HG02970 (cell line): Measurements from ENCODE around the gene RPL18A.
A peak's percentile ranks its signal among the peaks of the same experiment; 100 is the strongest.

Source experiments
- ATAC-seq: cut with Tn5 transposase; IDR thresholded peaks from one replicate; pipeline ENCODE4 v1.9.1; 2021; ENCODE audit warnings: mild to moderate bottlenecking, moderate library complexity, moderate number of reproducible peaks; ENCODE audit not compliant: unreplicated experiment, low FRiP score

RPL18A gene

DNA sequence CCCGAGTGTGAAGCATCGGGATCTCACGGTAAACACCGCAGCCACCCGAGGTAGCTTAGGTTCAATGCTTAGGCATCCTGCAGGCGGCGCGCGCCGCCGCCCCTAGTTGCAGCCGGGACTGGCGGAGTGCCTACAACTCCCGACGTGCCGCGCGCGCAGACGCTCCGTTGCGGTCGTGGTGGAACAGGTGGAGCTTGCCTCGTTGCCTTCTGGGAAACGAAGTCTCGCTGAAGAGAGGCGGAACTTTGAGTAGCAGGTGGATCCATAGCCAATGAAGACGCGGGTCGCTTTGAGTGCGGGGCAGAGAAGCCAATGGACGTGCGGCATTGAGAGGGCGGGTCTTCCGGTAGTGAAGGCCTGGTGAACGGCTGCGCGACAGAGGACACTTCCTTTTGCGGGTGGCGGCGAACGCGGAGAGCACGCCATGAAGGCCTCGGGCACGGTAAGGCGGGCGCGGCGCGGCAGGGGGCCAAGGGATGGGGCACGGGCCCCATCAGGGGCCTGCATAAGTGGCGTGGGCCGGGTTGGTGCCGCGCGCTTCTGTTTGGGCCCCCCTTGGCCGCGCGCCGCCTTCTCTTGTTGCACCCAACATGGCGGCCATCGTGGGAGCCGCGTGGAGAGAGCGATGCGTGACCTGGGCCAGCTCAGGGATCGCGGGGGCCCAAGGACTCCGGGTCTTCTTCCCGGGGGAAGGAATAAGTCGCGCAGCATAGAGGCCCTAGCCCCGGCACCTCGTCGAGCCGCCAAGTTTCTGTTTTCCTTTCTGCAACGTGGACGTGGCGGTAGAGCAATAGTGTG lies at the start of gene RPL18A:
TSS of gene RPL18A (plus strand) at position 378 of the 798 bp plus-strand sequence. CDS start at position 425, 47 bp downstream.
- peak; percentile 96 for ATAC-seq

GRCh38 chr19:17811103-17811502 lies 48.6 kb upstream of the RPL18A start:
- no peak for ATAC-seq

- no peak for ATAC-seq
These were observed 48.0 kb upstream of the RPL18A start for GRCh38 chr19:17811681-17812080.

GRCh38 chr19:17812099-17812498 lies 47.6 kb upstream of the RPL18A start:
- no peak for ATAC-seq

DNA sequence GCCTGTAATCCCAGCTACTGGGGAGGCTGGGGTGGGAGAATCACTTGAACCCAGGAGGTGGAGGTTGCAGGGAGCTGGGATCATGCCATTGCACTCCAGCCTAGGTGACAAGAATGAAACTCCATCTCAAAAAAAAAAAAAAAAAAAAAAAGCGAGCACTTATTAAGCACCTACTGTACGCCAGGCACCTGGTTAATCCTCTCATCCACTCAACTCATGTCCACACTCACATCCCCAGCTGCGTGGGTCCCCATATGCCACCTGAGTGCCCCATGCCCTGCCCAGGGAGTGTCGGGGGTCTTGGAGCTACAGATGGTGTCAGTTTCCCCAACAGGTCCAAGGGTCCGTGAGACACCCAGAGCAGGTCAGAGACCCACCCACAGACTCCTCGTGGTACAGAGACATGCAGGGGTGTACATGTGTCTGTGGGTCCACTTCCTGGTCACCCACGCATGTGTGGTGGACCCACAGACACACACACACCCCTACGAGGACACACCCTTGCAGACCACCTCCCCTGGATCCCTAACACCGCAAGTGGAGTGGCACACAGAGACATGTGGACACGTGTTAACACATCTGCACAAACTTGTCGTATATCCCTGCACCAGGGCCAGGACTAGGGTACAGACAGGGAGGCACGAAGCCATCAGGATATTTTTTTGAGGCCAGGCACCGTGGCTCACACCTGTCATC lies 41.9 kb upstream of the RPL18A start:
- ATAC-seq, result no peak

GRCh38 chr19:17821190-17821589 lies 38.5 kb upstream of the RPL18A start, which contains the start of gene INSL3:
INSL3 (minus strand) TSS chr19:17821519; CDS start chr19:17821506, 13 bp downstream.
- no peak for ATAC-seq

GRCh38 chr19:17824339-17824738 lies 35.4 kb upstream of the RPL18A start:
- ATAC-seq, result no peak

DNA sequence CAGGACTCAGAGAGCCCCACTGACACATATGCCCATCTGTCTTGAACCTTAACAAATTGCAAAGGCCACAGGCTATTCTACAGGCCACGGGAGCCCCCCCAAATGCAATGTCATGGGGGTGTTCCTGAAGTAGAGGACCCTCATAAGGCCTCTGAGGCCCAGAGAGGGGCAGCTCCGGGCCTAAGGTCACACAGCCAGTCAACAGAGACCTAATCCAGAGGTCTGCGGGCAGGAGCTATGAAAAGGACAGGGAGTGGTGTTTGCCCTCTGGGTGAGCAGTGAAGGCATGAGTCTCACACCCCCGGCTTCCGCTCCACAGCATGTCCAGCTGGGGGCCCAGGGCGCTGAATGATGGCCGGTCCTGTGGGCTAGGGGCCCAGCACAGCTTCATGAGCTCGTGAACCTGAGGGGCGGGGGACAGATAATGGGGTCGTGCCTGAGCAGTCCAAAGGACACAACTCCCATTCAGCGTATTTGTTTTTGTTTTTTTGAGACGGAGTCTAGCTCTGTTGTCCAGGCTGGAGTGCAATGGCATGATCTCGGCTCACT lies 33.1 kb upstream of the RPL18A start:
- ATAC-seq, result no peak

DNA sequence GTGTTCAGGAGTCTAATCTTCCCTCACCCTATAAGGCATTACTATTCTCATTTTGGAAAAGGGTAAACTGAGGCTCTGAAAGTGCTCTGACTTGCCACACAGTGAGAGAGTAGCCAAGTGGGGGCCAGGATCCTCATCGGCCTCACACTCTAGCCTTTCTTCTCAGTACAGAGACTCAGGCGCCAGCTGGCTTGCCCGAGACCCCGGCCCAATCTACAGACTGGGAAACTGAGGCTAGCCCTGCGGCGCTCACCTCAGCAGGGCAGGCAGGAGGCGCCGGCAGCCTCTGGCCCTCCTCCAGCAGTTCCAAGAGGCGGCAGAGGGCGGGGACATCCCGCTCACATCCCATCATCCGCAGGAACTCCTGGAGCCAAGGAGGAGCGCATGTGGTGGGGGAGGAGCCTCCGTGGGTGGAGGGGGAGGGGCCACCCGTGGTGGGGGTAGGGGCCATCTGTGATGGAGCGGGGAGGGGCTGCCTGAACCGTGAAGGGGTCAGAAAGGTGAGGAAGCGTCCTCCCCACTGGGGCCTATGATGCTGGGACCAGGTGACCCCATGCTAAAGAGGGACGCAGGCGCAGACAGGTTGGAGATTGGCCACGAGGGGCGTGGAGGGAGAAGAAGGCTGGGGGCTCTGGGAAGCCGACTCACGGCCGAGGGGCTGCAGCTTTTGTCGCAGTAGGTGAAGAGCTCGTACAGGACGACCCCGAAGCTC lies 29.7 kb upstream of the RPL18A start:
- no peak for ATAC-seq

DNA sequence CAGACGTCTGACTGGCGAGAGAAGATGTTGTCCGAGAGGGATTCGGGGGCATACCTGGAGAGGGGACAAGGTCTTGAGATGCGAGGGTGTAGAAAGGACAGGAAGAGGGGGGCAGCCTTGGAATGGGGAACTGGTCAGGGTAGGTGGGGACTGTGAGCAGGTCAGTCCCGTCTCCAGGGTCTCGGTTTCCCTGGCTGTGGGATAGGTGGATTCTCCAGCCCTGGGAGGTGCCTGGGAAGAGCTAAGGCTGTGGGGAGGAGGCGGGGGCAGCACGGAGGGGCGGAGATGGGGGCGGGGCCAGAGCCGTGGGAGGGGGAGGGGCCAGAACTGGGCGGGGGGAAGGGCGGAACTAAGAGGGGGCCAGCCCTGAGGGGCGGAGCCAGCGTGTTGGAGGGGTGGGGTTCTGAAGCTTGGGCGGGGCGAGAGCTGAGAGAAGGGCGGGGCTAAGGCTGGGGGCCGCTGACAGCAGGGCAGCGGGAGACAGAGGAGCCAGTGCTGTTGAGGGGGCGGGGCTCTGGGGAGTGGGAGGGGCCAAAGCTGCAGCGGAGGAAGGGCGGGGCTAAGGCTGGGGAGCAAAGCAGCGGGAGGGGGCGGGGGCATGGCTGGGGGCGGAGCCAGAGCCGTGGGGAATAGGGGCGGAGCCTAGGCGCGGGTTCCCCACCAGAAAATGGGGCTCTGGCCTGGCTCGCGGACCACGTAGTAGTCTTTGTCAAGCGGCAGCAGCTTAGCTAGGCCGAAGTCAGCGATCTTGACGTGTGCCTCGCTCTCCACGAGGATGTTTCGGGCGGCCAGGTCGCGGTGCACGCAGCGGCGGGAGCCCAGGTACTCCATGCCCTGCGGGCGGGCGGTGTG lies 28.9 kb upstream of the RPL18A start:
- no peak for ATAC-seq

DNA sequence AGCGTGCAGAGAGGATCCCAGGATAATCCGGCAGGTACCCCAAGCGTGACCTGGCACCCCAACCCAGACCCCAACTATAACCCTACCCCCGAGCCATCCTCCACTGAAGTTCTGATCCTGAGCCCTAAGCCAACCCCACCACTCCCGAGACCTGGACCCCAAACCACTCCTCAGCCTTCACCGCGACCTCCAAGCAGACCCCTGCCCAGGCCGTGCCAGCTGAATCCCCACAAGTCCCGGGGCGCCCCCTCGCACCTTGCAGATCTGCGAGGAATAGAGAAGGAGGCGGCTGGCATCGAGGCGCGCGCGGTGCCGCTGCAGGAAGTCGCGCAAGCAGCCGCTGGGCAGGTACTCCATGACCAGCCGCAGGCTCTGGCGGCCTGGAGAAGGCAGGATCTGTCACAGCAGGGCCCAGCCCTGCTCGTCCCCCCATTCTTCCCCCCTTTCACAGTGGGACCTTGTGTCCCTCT lies 28.3 kb upstream of the RPL18A start:
- ATAC-seq, result no peak

- no peak for ATAC-seq
These were observed 27.1 kb upstream of the RPL18A start for GRCh38 chr19:17832443-17833208.

DNA sequence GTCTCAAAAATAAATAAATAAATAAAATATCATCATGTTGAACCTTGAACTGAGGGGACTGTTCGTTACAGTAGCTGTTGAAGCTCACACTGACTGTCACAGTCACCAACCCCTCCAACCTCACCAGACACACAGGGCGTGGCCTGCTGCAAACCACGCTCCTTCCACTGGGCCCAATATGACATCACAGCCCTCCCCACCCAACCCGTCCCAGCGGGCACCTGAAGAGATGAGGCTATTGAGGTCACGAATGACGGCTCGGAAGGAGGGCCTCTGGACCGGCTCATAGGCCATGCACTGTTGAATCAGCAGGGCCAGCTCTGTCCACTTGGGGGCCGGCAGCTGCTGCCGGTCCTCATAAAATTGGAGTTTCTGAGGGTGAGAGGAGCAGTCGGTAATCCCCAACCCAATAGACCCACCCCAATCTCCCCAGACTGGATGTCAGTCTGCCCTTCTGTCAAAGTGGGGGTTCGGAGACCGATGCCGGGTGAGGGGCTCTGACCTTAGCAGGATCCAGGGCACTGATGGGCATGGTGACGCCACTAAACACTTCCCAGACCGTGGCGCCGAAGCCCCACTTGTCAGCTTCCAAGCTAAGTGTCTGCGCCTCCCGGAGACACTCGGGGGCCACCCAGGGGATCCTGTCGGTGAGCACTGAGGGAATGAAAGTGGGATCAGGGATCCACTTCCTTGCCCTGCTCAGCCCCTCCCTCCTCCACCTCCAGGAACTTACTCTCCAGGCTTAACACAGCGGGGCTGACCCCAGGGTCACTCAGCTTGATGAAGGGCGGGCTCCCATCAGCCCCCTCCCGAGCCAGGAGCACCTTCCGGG lies 25.1 kb upstream of the RPL18A start:
- ATAC-seq, result no peak

GRCh38 chr19:17835182-17836006 lies 24.3 kb upstream of the RPL18A start:
- ATAC-seq, result no peak

DNA sequence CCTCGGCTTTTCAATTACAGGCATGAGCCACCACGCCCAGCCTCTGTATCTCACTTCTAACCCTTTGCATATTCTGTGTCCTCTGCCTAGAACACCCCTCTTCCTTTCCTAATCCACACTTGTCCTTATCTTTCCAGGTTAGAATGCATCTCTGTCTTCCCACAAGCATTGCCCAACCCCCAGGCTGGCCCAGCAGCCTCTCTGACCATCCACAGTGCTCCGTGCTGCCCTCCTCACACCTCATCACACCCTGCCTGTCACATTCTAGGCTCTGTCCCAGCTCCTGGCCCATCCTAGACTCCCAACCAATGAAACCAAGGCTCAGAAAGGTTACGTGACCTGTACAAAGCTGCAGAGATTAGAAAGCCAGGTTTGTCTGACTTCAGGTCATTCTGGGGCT lies 23.2 kb upstream of the RPL18A start:
- ATAC-seq, result no peak

GRCh38 chr19:17837972-17838371 lies 21.7 kb upstream of the RPL18A start:
- ATAC-seq, result no peak

- ATAC-seq, result no peak
These were observed 19.7 kb upstream of the RPL18A start for GRCh38 chr19:17840019-17840418.
